Liver (tissue), 9 donors: ENCODE data around the gene GIPR. TPM values are rescaled to one million over a fixed set of nuclear protein-coding genes. Genes with fewer than 3 reads are reported as not detected.
"Not testable (repeated sequence)": the region's sequence is repeated elsewhere in the genome, so short reads cannot be mapped to it uniquely, and the experiment has no call there.

Experiments used
- DNase-seq: peaks from one replicate; pipeline ENCODE4 v3.0.0-alpha.2; 2017; ENCODE audit warnings: low spot score
- H3K27ac ChIP-seq, 2 donors: one replicate each; pipeline ENCODE4 v1.7.0; 2013; ENCODE audit warnings: inconsistent platforms in 2 of 2, low read length in 2 of 2, control low read depth in 1 of 2, low read depth in 1 of 2, mild to moderate bottlenecking in 1 of 2
- H3K27me3 ChIP-seq, 4 donors: one replicate each; pipeline versions ENCODE4 v1.6.1 to v1.7.0; 2013; ENCODE audit warnings: low read length in 3 of 4, inconsistent platforms in 1 of 4, mild to moderate bottlenecking in 1 of 4, moderate library complexity in 1 of 4; ENCODE audit not compliant: control insufficient read depth in 4 of 4, insufficient read depth in 4 of 4
- H3K36me3 ChIP-seq, 4 donors: one replicate each; pipeline versions ENCODE4 v1.6.1 to v1.7.0; 2013; ENCODE audit warnings: low read length in 3 of 4, mild to moderate bottlenecking in 3 of 4, low read depth in 1 of 4, moderate library complexity in 1 of 4; ENCODE audit not compliant: control insufficient read depth in 4 of 4, insufficient read depth in 3 of 4
- H3K4me1 ChIP-seq, 4 donors: one replicate each; pipeline versions ENCODE4 v1.6.1 to v1.7.0; 2013; ENCODE audit warnings: low read length in 3 of 4, mild to moderate bottlenecking in 3 of 4, moderate library complexity in 1 of 4; ENCODE audit not compliant: control insufficient read depth in 4 of 4, insufficient read depth in 4 of 4
- H3K4me3 ChIP-seq, 3 donors: one replicate each; pipeline versions ENCODE4 v1.6.1 to v1.7.0; 2013; ENCODE audit warnings: low read length in 3 of 3, control low read depth in 1 of 3, low read depth in 1 of 3, mild to moderate bottlenecking in 1 of 3
- H3K9ac ChIP-seq, 2 donors: one replicate each; pipeline ENCODE4 v1.7.0; 2013; ENCODE audit warnings: low read length in 2 of 2, mild to moderate bottlenecking in 2 of 2, moderate library complexity in 2 of 2, control low read depth in 1 of 2, low read depth in 1 of 2
- H3K9me3 ChIP-seq, 4 donors: one replicate each; pipeline versions ENCODE4 v1.6.1 to v1.7.0; 2013; ENCODE audit warnings: low read length in 3 of 4; ENCODE audit not compliant: control insufficient read depth in 4 of 4
- EGR1 ChIP-seq, 2 donors: IDR thresholded peaks; 2 replicates each; pipeline ENCODE4 v1.6.1; 2016 to 2018; ENCODE audit warnings: antibody characterized with exemption in 2 of 2, low read depth in 2 of 2
- FOXA1 ChIP-seq: IDR thresholded peaks from 2 replicates; pipeline ENCODE4 v1.6.1; 2016; ENCODE audit warnings: antibody characterized with exemption
- FOXA2 ChIP-seq: IDR thresholded peaks from 2 replicates; pipeline ENCODE4 v1.6.1; 2016; ENCODE audit warnings: antibody characterized with exemption
- HNF4A ChIP-seq, 2 donors: conservative IDR thresholded peaks; 2 replicates each; pipeline ENCODE4 v1.6.1; 2016; ENCODE audit warnings: antibody characterized with exemption in 2 of 2, mild to moderate bottlenecking in 2 of 2
- HNF4G ChIP-seq: IDR thresholded peaks from 2 replicates; pipeline ENCODE4 v1.6.1; 2016; ENCODE audit warnings: antibody characterized with exemption
- JUND ChIP-seq, 2 donors: IDR thresholded peaks; 2 replicates each; pipeline ENCODE4 v1.6.1; 2016; ENCODE audit warnings: antibody characterized with exemption in 2 of 2
- NR2F2 ChIP-seq: IDR thresholded peaks from 2 replicates; pipeline ENCODE4 v1.6.1; 2016; ENCODE audit warnings: antibody characterized with exemption
- RAD21 ChIP-seq, 2 donors: IDR thresholded peaks; 2 replicates each; pipeline ENCODE4 v1.6.1; 2016; ENCODE audit warnings: antibody characterized with exemption in 2 of 2, mild to moderate bottlenecking in 2 of 2
- RXRA ChIP-seq, 2 donors: IDR thresholded peaks; 2 replicates each; pipeline ENCODE4 v1.6.1; 2017 to 2018; ENCODE audit warnings: antibody characterized with exemption in 2 of 2, mild to moderate bottlenecking in 1 of 2
- TAF1 ChIP-seq: conservative IDR thresholded peaks from 2 replicates; pipeline ENCODE4 v1.6.1; 2016; ENCODE audit warnings: antibody characterized with exemption, mild to moderate bottlenecking
- YY1 ChIP-seq: IDR thresholded peaks from 2 replicates; pipeline ENCODE4 v1.6.1; 2016; ENCODE audit warnings: antibody characterized with exemption, mild to moderate bottlenecking
- WGBS: extraction: QIAGEN DNeasy Blood & Tissue Kit; methylation state at CpG from one replicate; pipeline ENCODE4 v1.1.7; 2013; 5-methylcytosine and 5-hydroxymethylcytosine counted together
- polyA plus RNA-seq, 2 donors: library from polyadenylated mRNA; stranded (reverse) in 1 of 2; unstranded in 1 of 2; fragments of 200-250 nt in 1 of 2; fragments of >200 nt in 1 of 2; fragmentation: Nextera tagmentation in 1 of 2; extraction: Ambion mirVana in 1 of 2; gene quantifications; one replicate each; pipeline versions ENCODE4 v1.2.1 to v1.2.3, GENCODE V29; 2013 to 2015
- total RNA-seq, 2 donors: library from RNA; depleted of rRNA; stranded (reverse); fragments of >200 nt; gene quantifications; one replicate each; pipeline ENCODE4 v1.2.3, GENCODE V29; 2014
- TF ChIP-seq, protein P1 (sequence below): fragments of 150-350 bp; IDR thresholded peaks from 2 replicates; pipeline ENCODE4 v1.5.1; 2017; ENCODE audit warnings: improper control_type of control experiment, low read depth, low read length; ENCODE audit not compliant: missing input control
- TF ChIP-seq, protein P2 (sequence below): IDR thresholded peaks from 2 replicates; pipeline ENCODE4 v1.6.1; 2016; ENCODE audit warnings: antibody characterized with exemption, mild to moderate bottlenecking
- TF ChIP-seq, protein P3 (sequence below): IDR thresholded peaks from 2 replicates; pipeline ENCODE4 v1.6.1; 2016; ENCODE audit warnings: antibody characterized with exemption
- TF ChIP-seq, protein P4 (sequence below): IDR thresholded peaks from 2 replicates; pipeline ENCODE4 v1.6.1; 2016; ENCODE audit warnings: antibody characterized with exemption
- TF ChIP-seq, protein P5 (sequence below): IDR thresholded peaks from 2 replicates; pipeline ENCODE4 v1.6.1; 2016; ENCODE audit warnings: antibody characterized with exemption
- donor health status: healthy.
- donor health status: healthy.
- donor health status: healthy.
- donor health status: healthy.
- donor health status: healthy.

GIPR gene
- total and polyA plus RNA-seq, 4 donors = 0.05 to 0.50 (median 0.07) TPM

DNA sequence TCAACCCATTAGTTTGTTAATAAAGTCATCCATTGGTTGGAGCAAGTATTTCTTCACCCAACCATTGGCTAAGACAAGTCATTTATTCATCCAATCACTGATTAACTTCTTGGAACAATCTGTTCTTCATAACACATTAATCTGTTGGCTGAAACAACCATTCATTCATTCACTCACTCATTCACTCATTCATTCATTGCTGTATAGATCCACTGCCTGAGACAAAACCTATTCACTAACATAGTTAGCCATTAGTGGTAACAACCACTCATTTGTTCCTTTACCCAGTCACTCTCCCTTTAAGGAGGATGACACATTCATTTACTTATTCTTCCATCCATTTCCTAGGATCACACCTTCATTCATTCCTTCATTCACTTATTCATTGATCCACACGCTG, 44.0 kb upstream of the GIPR start:
- Histone ChIP-seq H3K4me1 (no peaks in the 10 kb centered on the region), H3K27ac (no peak overlapping the region), H3K36me3 (peaks cover 3 to 16% (median 6%) of the 10 kb centered on the region in 4 donors), H3K4me3 (no peak overlapping the region), H3K27me3 (no peaks in the 10 kb centered on the region), H3K9me3 (no peaks in the 10 kb centered on the region), H3K9ac (no peak overlapping the region)
- WGBS = 91% methylated on average over 1 of the region's 1 CpG
- no peak for DNase-seq
- TF ChIP-seq, protein P1, sequence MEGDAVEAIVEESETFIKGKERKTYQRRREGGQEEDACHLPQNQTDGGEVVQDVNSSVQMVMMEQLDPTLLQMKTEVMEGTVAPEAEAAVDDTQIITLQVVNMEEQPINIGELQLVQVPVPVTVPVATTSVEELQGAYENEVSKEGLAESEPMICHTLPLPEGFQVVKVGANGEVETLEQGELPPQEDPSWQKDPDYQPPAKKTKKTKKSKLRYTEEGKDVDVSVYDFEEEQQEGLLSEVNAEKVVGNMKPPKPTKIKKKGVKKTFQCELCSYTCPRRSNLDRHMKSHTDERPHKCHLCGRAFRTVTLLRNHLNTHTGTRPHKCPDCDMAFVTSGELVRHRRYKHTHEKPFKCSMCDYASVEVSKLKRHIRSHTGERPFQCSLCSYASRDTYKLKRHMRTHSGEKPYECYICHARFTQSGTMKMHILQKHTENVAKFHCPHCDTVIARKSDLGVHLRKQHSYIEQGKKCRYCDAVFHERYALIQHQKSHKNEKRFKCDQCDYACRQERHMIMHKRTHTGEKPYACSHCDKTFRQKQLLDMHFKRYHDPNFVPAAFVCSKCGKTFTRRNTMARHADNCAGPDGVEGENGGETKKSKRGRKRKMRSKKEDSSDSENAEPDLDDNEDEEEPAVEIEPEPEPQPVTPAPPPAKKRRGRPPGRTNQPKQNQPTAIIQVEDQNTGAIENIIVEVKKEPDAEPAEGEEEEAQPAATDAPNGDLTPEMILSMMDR = no peak
- TF ChIP-seq FOXA1 = no peak
- no peak for TF ChIP-seq RAD21 (IDR thresholded peaks at IDR 0.05)
- TF ChIP-seq, protein P2, sequence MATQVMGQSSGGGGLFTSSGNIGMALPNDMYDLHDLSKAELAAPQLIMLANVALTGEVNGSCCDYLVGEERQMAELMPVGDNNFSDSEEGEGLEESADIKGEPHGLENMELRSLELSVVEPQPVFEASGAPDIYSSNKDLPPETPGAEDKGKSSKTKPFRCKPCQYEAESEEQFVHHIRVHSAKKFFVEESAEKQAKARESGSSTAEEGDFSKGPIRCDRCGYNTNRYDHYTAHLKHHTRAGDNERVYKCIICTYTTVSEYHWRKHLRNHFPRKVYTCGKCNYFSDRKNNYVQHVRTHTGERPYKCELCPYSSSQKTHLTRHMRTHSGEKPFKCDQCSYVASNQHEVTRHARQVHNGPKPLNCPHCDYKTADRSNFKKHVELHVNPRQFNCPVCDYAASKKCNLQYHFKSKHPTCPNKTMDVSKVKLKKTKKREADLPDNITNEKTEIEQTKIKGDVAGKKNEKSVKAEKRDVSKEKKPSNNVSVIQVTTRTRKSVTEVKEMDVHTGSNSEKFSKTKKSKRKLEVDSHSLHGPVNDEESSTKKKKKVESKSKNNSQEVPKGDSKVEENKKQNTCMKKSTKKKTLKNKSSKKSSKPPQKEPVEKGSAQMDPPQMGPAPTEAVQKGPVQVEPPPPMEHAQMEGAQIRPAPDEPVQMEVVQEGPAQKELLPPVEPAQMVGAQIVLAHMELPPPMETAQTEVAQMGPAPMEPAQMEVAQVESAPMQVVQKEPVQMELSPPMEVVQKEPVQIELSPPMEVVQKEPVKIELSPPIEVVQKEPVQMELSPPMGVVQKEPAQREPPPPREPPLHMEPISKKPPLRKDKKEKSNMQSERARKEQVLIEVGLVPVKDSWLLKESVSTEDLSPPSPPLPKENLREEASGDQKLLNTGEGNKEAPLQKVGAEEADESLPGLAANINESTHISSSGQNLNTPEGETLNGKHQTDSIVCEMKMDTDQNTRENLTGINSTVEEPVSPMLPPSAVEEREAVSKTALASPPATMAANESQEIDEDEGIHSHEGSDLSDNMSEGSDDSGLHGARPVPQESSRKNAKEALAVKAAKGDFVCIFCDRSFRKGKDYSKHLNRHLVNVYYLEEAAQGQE = no peak
- TF ChIP-seq HNF4G = no peak
- no peak for TF ChIP-seq TAF1
- no peak for TF ChIP-seq HNF4A (conservative IDR thresholded peaks at IDR 0.05)
- TF ChIP-seq, protein P3, sequence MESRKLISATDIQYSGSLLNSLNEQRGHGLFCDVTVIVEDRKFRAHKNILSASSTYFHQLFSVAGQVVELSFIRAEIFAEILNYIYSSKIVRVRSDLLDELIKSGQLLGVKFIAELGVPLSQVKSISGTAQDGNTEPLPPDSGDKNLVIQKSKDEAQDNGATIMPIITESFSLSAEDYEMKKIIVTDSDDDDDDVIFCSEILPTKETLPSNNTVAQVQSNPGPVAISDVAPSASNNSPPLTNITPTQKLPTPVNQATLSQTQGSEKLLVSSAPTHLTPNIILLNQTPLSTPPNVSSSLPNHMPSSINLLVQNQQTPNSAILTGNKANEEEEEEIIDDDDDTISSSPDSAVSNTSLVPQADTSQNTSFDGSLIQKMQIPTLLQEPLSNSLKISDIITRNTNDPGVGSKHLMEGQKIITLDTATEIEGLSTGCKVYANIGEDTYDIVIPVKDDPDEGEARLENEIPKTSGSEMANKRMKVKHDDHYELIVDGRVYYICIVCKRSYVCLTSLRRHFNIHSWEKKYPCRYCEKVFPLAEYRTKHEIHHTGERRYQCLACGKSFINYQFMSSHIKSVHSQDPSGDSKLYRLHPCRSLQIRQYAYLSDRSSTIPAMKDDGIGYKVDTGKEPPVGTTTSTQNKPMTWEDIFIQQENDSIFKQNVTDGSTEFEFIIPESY = no peak
- TF ChIP-seq YY1 = no peak
- TF ChIP-seq RXRA (IDR thresholded peaks at IDR 0.05) = no peak
- TF ChIP-seq, protein P4, sequence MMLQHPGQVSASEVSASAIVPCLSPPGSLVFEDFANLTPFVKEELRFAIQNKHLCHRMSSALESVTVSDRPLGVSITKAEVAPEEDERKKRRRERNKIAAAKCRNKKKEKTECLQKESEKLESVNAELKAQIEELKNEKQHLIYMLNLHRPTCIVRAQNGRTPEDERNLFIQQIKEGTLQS = no peak
- TF ChIP-seq NR2F2 = no peak
- no peak for TF ChIP-seq EGR1 (IDR thresholded peaks at IDR 0.05; ENCODE audit: low read depth in 2 of 2)
- TF ChIP-seq, protein P5, sequence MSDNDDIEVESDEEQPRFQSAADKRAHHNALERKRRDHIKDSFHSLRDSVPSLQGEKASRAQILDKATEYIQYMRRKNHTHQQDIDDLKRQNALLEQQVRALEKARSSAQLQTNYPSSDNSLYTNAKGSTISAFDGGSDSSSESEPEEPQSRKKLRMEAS = no peak
- no peak for TF ChIP-seq FOXA2
- no peak for TF ChIP-seq JUND (IDR thresholded peaks at IDR 0.05)

DNA sequence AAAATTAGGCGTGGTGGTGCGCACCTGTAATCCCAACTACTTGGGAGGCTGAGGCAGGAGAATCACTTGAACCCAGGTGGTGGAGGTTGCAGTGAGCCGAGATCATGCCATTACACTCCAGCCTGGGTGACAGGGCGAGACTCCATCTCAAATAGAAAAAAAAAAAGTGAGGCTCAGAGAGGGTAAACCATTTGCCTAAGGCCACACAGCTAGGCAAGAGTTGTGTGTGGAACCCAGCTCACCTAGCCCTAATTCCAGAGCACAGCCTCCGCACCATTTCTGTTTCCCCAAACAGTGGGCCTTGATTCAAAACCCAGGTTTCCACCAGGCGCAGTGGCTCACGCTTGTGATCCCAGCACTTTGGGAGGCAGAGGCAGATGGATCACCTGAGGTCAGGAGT, 39.8 kb upstream of the GIPR start:
- H3K27ac ChIP-seq, H3K27me3 ChIP-seq, H3K4me3 ChIP-seq, H3K9me3 ChIP-seq, DNase-seq, H3K4me1 ChIP-seq, H3K9ac ChIP-seq: not testable (repeated sequence)
- H3K36me3 ChIP-seq = peaks cover 0 to 10% (median 5%) of the 10 kb centered on the region in 4 donors
- over 99% methylated on average over 7 of the region's 7 CpGs for WGBS
